Lower leg skin (tissue), 4 donors: ENCODE results near the gene KRTAP2-4. TPM values are rescaled to one million over a fixed set of nuclear protein-coding genes. Genes with fewer than 3 reads are reported as not detected.
A peak's percentile ranks its signal among the peaks of the same experiment; 100 is the strongest.
"Not testable (repeated sequence)": the region's sequence is repeated elsewhere in the genome, so short reads cannot be mapped to it uniquely, and the experiment has no call there.

Experiments used
- DNase-seq, 2 donors: peaks; one replicate each; pipeline ENCODE4 v3.0.0-alpha.2; 2019; ENCODE audit warnings: low spot score in 2 of 2
- H3K4me3 ChIP-seq: fragments of 200-600 bp; sonication (generic); 2 replicates; pipeline ENCODE4 v1.5.1; 2017; ENCODE audit warnings: mild to moderate bottlenecking, low read depth; ENCODE audit not compliant: poor library complexity, severe bottlenecking
- CTCF ChIP-seq, 3 donors: fragments of 450-650 bp; IDR thresholded peaks; one replicate each; pipeline ENCODE4 v1.5.1; 2016; ENCODE audit warnings: antibody characterized with exemption in 3 of 3, mild to moderate bottlenecking in 3 of 3, moderate library complexity in 2 of 3
- POLR2A ChIP-seq, 2 donors: fragments of 450-650 bp; IDR thresholded peaks; one replicate each; pipeline ENCODE4 v1.6.1; 2016 to 2017; ENCODE audit warnings: antibody characterized with exemption in 2 of 2, mild to moderate bottlenecking in 1 of 2, moderate library complexity in 1 of 2
- WGBS, 2 donors: methylation state at CpG; one replicate each; pipeline ENCODE4 v1.1.5; 2018; 5-methylcytosine and 5-hydroxymethylcytosine counted together
- intact Hi-C: fragments of 100-400 bp; cut with DNase I; formaldehyde crosslinking; loops from one replicate; pipeline ENCODE4 v1.15.0; 2023; ENCODE audit warnings: low total_unique reads
- total RNA-seq, 4 donors: library from RNA; depleted of rRNA; stranded (reverse); fragments of >200 nt; gene quantifications; one replicate each; pipeline ENCODE4 v1.1.0, GENCODE V29; 2016

KRTAP2-4 gene
- total RNA-seq, 4 donors from 2014 or later, result 61.4 TPM; not detected in 3

- intact Hi-C loops, result no loop called here
- TF ChIP-seq CTCF (IDR thresholded peaks at IDR 0.05) (no peak), POLR2A (IDR thresholded peaks at IDR 0.05) (no peak)
- H3K4me3 ChIP-seq, result no peak overlapping the region
- no peak for DNase-seq
- 87 to 97% methylated on average over 1 of the region's 1 CpG for WGBS, 2 donors
Measured at GRCh38 chr17:41103896-41104295, 38.2 kb upstream of the KRTAP2-4 start.

- intact Hi-C loops, result no loop called here
- DNase-seq, result no peak
Measured at GRCh38 chr17:41101586-41102259, 36.0 kb upstream of the KRTAP2-4 start, which contains the start of gene KRTAP4-16. KRTAP4-16 (minus strand) TSS chr17:41102209; CDS start chr17:41102209, 0 bp downstream.

GRCh38 chr17:41099682-41100480, 34.2 kb upstream of the KRTAP2-4 start:
- H3K4me3 ChIP-seq, intact Hi-C loops, DNase-seq: not testable (repeated sequence)
- 48 to 50% methylated on average over 7 of the region's 7 CpGs for WGBS, 2 donors

More at GRCh38 chr17:41101586-41102259, 36.0 kb upstream of the KRTAP2-4 start, which contains the start of gene KRTAP4-16:
- WGBS, 2 donors, result 58 to 71% methylated on average over 9 of the region's 10 CpGs
- H3K4me3 ChIP-seq, result no peak within 1 kb of the TSS
- no peak for TF ChIP-seq CTCF (IDR thresholded peaks at IDR 0.05)
- TF ChIP-seq POLR2A (IDR thresholded peaks at IDR 0.05), result no peak

- DNase-seq, result no peak
- TF ChIP-seq POLR2A (IDR thresholded peaks at IDR 0.05) (no peak), CTCF (IDR thresholded peaks at IDR 0.05) (no peak)
- no peak overlapping the region for H3K4me3 ChIP-seq
- 54 to 60% methylated on average over 6 of the region's 6 CpGs for WGBS, 2 donors
- intact Hi-C loops, result no loop called here
Measured at GRCh38 chr17:41098481-41098880, 32.8 kb upstream of the KRTAP2-4 start.

GRCh38 chr17:41098042-41098441, 32.4 kb upstream of the KRTAP2-4 start, which contains the start of gene KRTAP4-8:
KRTAP4-8 (minus strand) TSS chr17:41098142; CDS start chr17:41098084, 58 bp downstream.
- 67 to 72% methylated on average over 4 of the region's 4 CpGs for WGBS, 2 donors
- H3K4me3 ChIP-seq, result no peak within 1 kb of the TSS
- intact Hi-C loops, result no loop called here
- no peak for DNase-seq
- TF ChIP-seq POLR2A (IDR thresholded peaks at IDR 0.05) (no peak), CTCF (IDR thresholded peaks at IDR 0.05) (no peak)

GRCh38 chr17:41096055-41096454, 30.4 kb upstream of the KRTAP2-4 start:
- TF ChIP-seq POLR2A (IDR thresholded peaks at IDR 0.05) (no peak), CTCF (IDR thresholded peaks at IDR 0.05) (no peak)
- WGBS, 2 donors, result 61% methylated on average over 7 of the region's 7 CpGs
- no peak for DNase-seq
- H3K4me3 ChIP-seq, result no peak overlapping the region
- intact Hi-C loops, result no loop called here

GRCh38 chr17:41088760-41089352, 23.2 kb upstream of the KRTAP2-4 start:
- intact Hi-C loops, DNase-seq, H3K4me3 ChIP-seq: not testable (repeated sequence)
- 51 to 67% methylated on average over 4 of the region's 4 CpGs for WGBS, 2 donors

GRCh38 chr17:41084100-41084856, 18.6 kb upstream of the KRTAP2-4 start, which contains the start of gene KRTAP4-7:
KRTAP4-7 (plus strand) TSS chr17:41084150; CDS start chr17:41084207, 57 bp downstream.
- DNase-seq, result peak in 1 of 2 donors; percentile 54
- intact Hi-C loops, H3K4me3 ChIP-seq: not testable (repeated sequence)
- WGBS, 2 donors, result 84 to 87% methylated on average over 7 to 11 of the region's 14 CpGs
